HL-60/S4 (cell line): ENCODE data around the gene ZNF273.
"Not testable (repeated sequence)": the region's sequence is repeated elsewhere in the genome, so short reads cannot be mapped to it uniquely, and the experiment has no call there.

ENCODE experiments used
- in situ Hi-C: fragments of 300-500 bp; cut with MboI; formaldehyde crosslinking; loops from 2 replicates; pipeline ENCODE4 v1.14.3; 2022; ENCODE audit warnings: low sequenced_read_pairs

ZNF273 gene

DNA sequence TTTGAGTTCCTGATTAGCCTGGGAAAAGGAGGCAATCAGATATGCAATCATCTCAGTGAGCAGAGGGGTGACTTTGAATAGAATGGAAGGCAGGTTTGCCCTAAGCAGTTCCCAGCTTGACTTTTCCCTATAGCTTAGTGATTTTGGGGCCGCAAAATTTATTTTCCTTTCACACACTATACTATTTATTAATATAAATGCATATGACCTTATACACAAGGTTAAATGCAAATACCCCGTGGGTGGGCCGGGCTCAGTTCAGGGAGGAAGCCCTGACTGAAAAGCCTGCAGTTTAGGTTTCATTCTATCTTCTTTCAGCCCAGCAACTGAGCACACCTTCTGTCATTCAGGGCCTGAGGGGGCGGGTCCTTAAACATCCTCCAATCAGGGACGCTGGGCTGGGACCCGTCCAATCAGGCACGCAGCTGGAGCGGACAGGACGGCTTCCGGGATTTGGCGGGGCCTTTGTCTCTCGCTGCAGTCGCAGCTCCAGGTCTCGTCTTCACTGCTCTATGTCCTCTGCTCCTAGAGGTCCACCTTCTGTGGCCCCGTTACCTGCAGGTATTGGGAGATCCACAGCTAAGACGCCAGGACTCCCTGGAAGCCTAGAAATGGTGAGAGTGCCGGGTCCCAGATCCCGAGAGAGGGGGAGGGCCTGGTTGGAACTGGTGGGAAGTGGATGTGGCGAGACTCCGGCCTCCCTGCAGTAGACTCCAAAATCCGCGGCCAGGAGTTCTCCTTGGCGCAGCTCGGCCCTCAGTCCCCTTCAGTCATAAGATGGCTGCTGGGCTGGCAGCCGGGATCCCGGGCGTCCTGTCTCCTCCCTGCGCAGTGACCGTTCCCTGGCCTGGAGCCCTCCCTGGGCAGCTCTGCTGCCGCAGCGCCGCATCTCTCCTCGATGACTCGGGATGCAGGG, at the start of gene ZNF273:
ZNF273 (plus strand) TSS at position 468 of the 916 bp plus-strand sequence; CDS start at position 513, 45 bp downstream.
- in situ Hi-C loops = no loop called here

DNA sequence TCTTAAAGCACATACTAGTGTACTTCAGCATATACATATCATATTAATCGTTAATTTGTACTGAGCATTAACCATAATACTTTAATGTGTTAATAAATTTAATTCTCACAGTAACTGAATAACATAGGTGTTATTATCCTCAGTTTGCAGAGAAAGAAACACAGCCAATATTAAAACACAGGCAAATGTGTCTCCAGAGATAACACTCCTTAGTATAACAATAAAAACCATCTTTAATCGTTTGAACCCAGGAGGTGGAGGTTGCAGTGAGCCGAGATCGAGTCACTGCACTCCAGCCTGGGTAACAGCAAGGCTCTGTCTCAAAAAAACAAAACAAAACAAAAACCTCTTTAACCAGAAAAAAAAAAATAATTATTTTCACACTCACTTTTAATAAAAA, 49.4 kb upstream of the ZNF273 start:
- in situ Hi-C loops = no loop called here

DNA sequence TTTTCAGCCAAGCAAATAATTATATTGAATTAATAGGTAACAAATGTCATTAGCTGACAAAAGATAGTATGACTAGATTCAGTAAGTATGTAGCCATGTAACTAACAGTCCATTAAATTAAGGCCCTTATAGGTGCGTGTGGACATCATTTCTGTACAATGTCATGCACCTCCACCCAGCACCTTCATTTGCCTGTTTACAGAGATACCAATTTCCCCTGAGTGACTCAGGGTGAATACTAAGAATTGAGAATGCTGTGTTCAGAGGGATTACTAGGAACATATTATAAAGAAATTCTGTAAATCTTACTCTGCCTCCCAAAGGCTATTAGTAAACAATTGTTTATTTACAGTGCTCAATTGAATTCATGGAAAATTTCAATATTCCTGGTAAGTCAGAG, 48.1 kb upstream of the ZNF273 start:
- in situ Hi-C loops = no loop called here

DNA sequence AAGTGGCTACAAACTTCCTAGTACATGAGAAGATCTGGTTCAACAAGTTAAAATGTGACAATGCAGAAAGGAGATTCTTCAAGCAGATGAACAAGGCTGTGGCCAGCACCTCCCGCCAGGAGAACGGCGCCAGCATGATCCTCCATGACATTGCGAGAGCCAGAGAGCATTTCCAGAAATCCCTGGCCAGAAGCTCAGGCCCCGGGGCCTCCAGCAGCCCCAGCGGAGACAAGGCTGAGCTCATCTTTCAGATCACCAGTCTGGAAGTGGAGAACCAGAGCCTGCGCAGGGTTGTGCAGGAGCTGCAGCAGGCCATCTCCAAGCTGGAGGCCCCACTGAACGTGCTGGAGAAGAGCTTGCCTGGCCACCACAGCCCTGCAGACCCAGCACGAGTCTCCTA, 40.1 kb upstream of the ZNF273 start:
- in situ Hi-C loops = no loop called here

DNA sequence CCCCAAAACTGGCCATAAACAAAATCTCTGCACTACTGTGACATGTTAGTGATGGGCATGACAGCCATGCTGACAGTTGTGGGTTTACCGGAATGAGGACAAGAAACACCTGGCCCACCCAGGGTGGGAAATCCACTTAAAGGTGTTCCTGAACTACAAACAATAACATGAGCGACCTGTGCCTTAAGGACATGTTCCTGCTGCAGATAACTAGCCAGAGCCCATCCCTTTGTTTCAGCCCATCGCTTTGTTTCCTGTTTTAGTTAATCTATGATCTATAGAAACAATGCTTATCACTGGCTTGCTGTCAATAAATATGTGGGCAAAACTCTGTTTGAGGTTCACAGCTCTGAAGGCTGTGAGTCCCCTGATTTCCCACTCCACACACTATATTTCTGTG, 39.5 kb upstream of the ZNF273 start:
- in situ Hi-C loops = not testable (repeated sequence)

DNA sequence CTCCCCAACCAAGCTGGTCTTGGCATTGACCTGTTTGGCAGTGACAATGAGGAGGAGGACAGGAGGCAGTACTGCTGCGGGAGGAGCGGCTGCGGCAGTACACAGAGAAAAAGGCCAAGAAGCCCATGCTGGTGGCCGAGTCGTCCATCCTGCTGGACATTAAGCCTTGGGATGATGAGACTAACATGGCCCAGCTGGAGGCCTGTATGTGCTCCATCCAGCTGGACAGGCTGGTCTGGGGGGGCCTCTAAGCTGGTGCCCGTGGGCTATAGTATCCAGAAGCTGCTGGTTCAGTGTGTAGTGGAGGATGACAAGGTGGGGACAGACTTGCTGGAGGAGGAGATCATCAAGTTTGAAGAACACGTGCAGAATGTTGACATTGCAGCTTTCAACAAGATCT, 39.1 kb upstream of the ZNF273 start:
- in situ Hi-C loops = no loop called here

DNA sequence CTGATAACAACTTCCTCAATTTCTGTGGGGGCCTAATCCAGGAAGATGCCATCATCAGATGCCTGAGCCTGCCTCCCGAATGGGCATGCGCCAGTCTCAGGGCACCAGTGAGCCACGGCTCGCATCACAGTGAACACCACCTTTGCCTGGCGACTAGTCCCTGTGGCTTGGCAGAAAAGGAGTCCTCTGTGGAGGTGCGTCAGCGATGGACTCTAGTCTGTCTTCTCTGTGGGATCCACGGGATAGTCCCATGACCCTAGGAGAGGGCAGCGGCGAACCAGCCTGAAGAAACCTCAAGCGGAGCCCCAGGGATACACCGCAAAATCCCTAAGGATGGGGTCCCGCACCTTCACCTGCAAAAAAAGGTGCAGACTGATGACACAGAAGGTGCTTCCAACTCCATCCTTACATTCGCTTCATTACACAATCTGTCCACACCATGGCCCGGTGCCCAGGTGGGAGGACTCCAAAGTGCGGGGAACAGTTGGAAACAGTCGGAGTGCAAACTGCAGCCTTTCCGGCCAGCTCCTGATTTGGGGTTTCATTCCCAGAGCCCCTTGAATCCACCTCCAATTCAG, 35.1 kb upstream of the ZNF273 start:
- in situ Hi-C loops = no loop called here

DNA sequence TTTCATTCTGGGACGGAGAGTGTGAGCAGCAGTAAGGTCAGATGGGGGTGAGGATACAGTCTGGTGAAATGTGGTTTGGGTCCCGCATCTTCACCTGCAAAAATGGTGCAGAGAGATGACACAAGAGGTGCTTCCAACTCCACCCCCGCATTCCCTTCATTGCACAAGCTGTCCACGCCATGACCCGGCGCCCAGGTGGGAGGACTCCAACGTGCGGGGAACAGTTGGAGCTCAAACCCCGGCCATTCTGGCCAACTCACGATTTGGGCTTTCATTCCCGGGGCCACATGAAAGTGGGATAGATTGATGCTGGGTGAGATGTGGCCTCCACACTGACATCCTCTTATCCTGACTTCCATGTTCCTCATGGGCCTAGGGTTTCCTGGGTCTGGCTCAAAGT, 34.6 kb upstream of the ZNF273 start:
- in situ Hi-C loops = no loop called here

DNA sequence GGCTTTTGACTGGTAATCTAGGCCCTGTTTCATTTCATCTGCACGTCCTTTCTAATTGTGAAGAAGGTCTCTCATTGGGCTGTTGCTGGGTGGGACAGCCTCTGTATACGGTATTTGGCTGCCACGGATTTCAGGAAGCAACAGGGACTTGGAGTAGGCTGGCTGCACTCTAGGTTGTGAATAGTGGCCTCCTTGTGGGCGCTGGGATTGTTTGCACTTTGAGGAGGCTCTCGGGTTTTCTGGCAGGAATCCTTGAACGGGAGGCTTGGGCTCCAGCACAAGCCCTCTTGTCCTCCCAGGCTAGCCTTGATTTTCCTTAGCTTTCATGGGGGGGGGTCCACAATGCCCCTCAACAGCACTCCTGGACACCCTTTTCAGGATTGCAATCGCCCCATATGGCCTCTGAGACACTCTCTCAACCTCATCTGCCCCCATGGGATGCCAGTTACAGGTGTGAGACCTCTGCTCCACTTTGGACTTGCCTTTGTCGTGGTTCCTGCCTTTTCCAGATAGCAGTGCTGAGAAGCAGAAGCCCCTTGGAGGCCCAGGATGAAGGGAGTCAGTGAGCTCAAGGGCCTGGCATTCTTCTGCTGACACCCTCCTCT, 33.9 kb upstream of the ZNF273 start:
- in situ Hi-C loops = no loop called here

DNA sequence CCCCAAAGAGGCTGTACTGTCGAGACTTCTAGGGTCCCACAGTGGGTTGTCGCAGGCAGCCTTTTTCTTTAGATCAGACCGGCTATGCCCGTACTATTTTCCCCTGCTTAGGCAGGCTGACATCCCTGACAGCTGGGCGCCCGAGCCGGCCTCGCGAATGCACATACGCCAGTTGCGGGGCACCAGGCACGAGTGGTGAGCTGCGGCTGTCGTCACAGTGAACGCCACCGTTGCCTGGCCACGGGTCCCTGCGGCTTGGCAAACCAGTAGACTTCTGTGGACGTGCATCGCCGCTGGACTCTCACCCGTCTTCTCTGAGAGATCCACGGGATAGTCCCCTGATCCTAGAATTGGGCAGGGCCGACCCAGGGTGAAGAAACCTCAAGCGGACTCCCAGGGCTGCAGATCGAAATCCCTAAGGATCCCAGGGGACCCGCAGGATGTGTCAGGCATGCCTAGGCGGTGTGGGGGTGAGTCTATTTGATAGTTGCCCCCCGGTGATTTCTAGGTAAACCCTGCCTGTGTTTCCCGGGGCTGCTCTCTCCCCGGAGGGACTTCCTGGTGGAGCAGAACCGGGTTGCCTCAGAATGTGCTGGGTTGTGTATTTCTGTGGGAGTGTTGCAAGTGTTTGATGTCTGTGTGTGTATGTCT, 33.0 kb upstream of the ZNF273 start:
- in situ Hi-C loops = no loop called here

DNA sequence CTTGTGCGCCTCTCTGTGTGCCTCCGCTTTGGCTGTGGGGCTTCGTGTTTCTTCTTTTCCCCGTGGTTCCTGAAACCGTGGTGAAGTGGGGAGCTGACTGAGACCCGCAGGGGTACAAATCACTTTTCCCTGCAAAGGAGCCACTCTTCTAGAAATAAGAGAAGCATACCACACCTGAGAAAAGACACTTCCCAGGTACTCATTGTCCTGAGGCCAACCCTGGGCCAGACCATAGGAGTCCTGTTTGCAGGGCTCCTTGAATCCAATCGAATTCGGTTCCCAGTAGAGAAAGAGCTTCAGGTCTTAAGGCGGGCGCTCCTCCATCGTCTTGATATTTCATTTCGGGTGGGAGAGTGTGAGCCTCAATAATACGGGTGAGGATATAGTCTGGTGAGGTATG, 32.4 kb upstream of the ZNF273 start:
- in situ Hi-C loops = no loop called here

DNA sequence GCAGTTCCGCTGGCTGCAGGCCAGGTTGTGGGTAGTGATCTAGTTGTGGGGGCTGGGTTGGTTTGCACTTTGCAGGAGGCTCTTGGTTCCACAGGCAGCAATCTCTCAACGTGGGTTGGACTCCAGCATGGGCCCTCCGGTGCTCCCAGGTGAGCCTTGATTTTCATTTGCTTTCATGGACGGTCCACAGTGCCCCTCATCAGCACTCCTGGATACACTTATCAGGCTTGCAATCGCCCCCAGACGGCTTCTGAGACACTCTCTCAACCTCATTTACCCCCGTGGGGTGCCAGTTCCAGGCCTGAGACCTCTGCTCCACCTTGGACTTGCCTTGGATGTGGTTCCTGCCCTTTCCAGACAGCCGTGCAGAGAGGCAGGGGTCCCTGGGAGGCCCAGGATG, 31.3 kb upstream of the ZNF273 start:
- in situ Hi-C loops = no loop called here

DNA sequence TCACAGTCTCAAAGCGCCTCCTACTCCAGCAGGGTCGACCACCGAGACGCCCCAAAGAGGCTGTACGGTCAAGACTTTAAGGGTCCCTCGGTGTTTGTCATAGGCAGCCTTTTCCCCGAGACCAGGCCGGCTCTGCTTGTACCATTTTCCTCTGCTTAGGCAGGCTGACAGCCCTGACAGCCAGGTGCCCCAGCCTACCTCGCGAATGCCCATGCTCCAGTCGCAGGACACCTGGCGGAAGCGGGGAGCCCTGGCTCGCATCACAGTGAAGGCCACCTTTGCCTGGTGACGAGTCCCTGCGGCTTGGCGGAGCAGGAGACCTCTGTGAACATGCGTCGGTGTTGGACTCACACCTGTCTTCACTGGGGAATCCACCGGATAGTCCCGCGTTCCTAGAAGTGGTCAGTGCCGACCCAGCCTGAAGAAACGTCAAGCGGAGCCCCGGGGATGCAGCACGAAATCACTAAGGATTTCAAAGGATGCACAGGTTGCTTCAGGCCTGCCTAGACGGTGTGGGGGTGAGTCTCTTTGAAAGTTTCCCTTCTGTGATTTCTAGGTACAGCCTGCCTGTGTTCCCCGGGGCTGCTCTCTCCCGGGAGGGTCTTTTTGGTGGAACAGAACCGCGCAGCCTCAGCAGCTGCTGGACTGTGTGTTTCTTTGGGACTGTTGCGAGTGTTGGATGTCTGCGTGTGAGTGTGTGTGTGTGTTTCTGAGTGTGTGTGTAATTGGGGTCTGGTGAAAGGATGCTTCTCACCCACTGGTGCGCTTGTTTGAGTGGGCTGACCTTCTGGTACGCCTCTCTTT, 30.5 kb upstream of the ZNF273 start:
- in situ Hi-C loops = no loop called here

DNA sequence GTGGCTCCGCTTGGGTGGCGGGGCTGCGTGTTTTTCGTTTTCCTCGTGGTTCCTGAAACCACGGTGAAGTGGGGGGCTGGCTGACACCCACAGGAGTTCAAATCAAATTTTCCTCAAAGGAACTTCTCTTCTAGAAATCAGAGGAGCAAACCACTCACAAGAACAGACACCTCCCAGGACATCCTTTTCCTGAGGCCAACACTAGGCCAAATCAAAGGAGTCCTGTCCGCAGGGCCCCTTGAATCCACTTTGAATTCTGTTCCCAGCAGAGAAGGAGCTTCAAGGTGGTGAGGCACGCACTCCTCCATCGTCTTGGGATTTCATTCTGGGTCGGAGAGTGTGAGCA, 29.9 kb upstream of the ZNF273 start:
- in situ Hi-C loops = no loop called here

DNA sequence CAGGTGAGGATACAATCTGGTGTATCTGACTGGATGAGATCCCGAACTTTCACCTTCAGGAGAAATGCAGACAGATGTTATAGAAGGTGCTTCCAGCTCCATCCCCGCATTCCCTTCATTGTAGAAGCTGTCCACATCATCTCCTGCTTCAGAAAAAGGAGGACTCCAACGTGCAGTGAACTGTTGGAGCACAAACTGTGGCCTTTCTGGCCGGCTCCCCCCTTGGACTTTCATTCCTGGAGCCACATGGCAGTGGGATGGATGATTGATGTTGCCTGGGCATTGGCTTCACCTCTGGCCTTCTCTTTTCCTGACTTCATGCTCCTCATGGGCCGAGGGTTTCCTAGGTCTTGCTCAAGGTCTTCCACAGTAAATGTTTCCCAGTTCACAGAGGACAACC, 29.6 kb upstream of the ZNF273 start:
- in situ Hi-C loops = no loop called here

DNA sequence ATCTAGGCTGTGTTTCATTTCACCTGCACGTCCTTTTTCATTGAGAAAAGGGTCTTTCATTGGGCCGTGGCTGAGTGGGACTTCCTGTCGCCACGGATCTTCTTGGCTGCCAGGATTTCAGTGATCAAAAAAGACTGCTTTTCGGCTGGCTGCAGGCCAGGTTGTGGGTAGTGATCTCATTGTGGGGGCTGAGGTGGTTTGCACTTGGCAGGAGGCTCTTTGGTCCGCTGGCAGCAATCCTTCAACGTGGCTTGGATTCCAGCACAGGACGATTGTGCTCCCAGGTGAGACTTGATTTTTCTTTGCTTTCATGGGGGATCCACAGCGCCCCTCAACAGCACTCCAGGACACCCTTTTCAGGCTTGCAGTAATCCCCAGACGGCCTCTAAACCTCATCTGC, 29.0 kb upstream of the ZNF273 start:
- in situ Hi-C loops = no loop called here

DNA sequence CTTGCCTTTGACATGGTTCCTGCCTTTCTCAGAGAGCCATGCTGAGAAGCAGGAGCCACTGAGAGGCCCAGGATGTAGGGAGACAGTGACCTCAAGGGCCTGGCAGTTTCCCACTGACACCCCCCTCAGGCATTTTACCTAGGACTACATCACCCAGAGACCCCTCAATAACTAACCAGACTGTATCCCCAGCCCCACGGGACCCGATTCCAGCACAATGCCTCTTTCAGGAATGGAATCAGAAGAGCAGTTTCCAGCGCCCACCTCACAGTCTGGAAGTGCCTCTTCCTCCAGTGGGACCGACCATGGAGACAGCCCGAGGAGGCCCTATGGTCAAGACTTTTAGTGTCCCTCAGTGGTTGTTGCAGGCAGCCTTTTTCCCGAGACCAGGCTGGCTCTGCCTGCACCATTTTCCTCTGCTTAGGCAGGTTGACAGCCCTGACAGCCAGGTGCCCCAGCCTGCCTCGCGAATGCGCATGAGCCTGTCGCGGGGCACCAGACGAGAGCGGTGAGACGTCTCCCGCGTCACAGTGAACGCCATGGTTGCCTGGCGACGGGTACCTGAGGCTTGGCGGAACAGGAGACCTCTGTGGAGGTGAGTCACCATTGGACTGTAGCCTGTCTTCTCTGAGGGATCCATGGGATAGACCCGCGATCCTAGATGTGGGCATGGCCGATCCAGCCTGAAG, 28.4 kb upstream of the ZNF273 start:
- in situ Hi-C loops = no loop called here

DNA sequence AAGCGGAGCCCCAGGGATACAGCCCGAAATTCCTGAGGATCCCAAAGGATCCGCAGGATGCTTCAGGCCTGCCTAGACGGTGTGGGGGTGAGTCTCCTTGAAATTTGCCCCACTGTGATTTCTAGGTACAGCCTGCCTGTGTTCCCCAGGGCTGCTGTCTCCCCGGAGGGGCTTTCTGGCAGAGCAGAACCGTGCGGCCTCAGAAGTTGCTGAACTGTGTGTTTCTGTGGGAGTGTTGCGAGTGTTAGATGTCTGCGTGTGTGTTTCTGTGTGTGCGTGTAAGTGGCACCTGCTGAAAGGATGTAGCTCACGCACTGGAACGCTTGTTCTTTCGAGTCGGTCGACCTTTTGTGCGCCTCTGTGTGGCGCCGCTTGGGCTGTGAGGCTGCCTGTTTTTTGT, 27.8 kb upstream of the ZNF273 start:
- in situ Hi-C loops = no loop called here

DNA sequence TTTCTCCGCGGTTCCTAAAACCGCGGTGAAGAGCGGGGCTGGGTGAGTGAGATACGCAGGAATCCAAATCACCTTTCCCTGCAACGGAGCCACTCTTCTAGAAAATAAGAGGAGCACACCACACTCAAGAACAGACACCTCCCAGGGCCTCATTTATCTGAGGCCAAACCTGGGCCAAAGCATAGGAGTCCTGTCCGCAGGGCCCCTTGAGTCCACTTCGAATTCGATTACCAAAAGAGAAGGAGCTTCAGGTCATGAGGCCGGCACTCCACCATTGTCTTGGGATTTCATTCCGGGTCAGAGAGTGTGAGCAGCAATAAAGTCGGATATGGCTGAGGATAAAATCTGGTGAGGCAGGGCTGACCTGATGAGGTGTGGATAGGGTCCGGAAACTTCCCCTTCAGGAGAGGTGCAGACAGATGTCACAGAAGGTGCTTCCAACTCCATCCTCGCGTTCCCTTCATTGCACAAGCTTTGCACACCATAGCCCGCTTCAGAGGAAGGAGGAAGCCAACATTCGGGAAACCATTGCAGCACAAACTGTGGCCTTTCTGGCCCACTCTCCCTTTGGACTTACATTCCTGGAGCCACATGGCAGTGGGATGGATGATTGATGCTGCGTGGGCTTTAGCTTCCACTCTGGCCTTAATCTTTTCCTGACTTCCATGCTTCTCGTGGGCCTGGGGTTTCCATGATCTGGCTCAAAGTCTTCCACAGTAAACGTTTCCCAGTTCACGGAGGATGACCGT, 27.2 kb upstream of the ZNF273 start:
- in situ Hi-C loops = no loop called here
